Effector CD4-positive, alpha-beta T cell (primary cell): ENCODE data around the gene HIPK3.
"Not testable (repeated sequence)": the region's sequence is repeated elsewhere in the genome, so short reads cannot be mapped to it uniquely, and the experiment has no call there.

Source experiments
- DNase-seq: peaks from one replicate; pipeline ENCODE4 v3.0.0-alpha.2; 2020

Gene HIPK3

DNA sequence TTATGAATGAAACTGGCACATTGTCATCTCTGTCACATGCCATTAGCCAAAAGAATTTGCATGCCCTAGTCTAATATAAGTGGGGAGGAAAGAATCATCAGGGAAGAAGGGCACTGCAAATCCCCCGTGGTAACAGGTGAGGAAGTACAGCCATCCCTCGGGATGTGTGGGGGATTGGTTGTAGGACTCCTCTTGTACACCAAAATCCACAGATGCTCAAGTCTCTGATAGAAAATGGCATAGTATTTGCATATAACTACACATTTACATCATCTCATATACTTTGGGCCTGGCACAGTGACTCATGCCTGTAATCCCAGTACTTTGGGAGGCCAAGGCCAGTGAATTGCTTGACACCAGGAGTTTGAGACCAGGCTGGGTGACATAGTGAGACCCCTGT is 109.7 kb downstream of the HIPK3 start:
- no peak for DNase-seq

GRCh38 chr11:33368475-33368874 is 111.3 kb downstream of the HIPK3 start:
- DNase-seq, result not testable (repeated sequence)

GRCh38 chr11:33368931-33369330 is 111.8 kb downstream of the HIPK3 start:
- DNase-seq, result no peak

- no peak for DNase-seq
Observed at GRCh38 chr11:33373636-33374035, 116.5 kb downstream of the HIPK3 start.

DNA sequence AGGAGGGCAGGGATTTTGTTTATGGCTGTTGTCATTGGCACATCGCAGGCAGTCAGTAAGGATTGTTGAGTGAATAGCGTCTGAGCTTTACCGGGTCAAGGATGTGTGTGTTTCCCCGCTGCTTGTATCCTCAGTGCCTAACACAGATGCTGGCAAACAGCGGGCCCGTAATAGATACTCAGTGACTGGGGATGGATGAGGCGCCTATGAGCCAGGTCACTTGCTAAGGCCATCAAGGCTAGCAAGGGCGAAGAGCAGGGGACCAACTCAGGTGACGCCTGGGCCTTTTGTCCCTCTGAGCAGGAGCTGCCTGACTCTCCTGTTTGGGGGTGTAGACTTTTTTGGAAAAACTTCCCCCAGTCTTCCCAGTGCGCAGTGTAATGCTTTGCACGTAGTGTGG is 118.1 kb downstream of the HIPK3 start:
- no peak for DNase-seq

- no peak for DNase-seq
Observed at GRCh38 chr11:33375688-33376311, 118.6 kb downstream of the HIPK3 start, which contains the start of gene KIAA1549L. KIAA1549L (plus strand) TSS chr11:33376108.

- DNase-seq, result no peak
Observed at GRCh38 chr11:33376331-33377310, 119.4 kb downstream of the HIPK3 start.

DNA sequence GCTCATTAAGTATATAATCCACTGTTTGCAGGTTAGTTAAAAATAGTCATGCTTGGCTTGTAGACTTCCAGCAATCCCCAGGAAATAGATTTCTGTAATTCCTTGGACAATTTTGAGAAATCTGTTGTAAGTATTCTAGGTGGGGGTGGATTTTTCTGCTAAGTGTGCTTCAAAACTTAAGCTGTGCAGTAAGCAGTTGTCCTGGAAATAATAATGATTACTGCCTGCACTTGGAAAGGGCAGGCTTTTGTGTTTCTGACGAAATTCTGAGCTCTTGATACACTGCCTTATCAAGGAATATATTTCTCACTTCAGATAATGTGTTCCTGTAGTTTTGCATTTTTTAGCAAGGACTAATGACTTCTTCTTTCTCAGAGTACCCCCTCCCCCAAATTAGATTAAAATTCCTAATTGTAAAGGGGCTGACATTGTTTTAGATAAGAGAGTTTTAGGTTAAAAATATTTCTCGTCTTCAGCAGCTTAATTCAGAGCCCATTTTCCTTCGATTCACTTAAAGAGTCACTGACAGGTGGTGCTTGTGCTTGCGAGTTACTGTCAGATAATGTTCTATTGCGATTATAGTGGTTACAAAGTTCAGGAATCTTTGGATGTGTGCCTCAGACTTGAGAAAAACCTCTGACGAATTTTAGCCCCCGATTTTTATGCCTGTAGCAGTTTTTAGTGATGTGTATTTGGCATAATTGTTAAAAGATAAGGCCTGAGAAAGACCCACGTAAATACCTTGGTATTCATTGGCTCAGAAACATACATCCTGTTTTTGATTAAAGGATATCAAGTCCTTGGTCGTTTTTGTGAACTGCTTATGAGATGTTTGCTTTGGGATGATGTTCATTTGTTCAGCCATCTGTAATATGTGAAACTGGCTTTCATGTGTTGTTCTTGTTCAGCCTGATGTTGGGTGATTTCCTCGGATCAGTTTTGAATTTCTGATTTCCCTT is 120.5 kb downstream of the HIPK3 start:
- no peak for DNase-seq

GRCh38 chr11:33379947-33380346 is 122.8 kb downstream of the HIPK3 start:
- DNase-seq, result no peak

DNA sequence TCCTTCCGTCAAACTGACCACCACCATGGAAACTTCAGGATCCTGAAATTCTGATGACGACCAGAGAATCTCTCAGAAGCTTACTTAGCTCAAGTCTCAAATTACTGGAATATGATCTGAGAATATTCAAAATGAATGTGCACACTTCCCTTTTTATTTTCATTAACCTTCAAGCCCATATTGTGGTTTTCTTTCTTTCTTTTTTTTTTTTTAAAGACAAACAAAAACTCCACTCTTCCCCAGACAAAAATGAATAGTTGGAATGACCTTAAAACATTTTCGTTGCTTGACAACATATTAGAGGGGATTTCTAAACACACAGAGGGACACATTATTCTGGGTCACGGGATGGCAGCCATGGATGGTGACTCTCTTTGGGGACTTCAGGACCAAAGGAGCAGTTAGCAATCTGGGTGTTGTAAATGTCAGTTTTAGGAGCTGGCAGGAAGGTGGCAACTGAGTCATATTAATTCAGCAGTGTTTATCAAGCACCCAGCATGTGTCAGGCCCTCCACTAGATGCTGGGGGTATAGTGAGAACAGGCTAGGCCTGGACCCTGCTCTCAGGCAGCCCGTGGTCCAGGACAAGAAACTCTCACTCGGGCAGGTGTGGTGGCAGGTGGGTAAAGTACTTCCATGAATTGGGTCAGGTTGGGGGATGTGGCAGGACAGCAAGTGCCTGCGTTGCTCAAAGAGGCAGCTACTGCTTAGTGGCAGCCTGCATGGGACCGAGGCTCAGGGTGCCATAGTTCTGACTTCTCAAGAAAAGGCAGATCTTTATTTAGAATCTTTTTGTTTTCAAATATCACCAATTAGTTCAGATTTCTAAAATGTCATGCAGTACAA is 126.1 kb downstream of the HIPK3 start:
- no peak for DNase-seq

- DNase-seq, result no peak
Observed at GRCh38 chr11:33383920-33384209, 126.7 kb downstream of the HIPK3 start.

- DNase-seq, result no peak
Observed at GRCh38 chr11:33384220-33384619, 127.0 kb downstream of the HIPK3 start.

- DNase-seq, result no peak
Observed at GRCh38 chr11:33387581-33387980, 130.4 kb downstream of the HIPK3 start.

GRCh38 chr11:33387996-33388395 is 130.8 kb downstream of the HIPK3 start:
- no peak for DNase-seq

GRCh38 chr11:33388793-33389525 is 131.8 kb downstream of the HIPK3 start:
- no peak for DNase-seq

GRCh38 chr11:33389635-33390034 is 132.5 kb downstream of the HIPK3 start:
- DNase-seq, result no peak

GRCh38 chr11:33390944-33391892 is 134.0 kb downstream of the HIPK3 start:
- DNase-seq, result no peak

GRCh38 chr11:33391893-33392251 is 134.7 kb downstream of the HIPK3 start:
- DNase-seq, result no peak

DNA sequence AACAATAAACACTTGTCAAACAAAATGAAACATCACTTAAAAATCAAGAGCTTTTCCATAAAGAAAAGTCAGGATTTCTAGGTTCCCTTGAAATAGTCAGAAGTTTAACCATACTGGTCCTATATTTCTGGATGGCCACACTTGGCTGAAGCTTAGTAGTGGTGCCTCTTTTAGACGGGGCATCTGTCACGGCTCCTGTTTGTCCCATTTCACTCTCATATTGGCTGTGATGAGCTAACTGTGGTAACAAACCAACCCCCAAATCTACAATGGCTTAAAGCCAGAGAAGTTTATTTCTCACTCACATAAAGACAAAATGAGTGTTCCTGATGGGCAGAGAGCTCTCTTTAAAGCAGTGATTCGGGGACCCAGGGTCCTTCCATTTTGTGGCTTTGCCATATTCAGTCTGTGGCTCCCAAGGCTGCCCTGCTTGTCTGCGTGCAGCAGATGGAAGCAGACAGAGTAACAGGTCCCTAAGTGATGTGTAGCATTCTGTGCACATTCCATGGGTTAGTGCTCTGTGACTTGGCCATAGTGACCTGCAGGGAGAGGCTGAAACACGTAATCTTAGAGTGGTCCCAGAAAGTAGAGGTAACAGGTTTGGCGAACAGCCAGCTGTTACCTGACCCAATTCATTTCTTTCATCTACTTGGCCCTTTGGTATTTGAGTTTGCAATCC is 137.4 kb downstream of the HIPK3 start:
- DNase-seq, result no peak

DNA sequence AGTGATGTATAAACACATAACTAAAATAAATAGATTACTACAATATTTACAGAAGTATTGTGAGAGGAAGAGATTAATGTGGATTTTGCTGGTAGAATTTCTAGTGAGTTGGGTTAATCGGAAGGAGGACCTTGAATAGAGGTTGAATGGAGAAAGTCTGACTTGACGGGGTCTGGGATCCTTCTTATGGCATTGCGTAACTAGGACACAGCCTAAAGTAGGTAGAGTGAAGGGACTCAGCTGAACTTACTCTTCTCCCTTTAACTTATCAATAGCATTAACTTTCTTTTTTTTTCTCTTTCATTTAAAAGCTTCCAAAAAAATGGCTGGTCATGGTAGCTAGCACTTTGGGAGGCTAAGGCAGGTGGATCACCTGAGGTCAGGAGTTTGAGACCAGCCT is 139.2 kb downstream of the HIPK3 start:
- no peak for DNase-seq
